ENCODE data around the gene PCP4L1.
"Not testable (repeated sequence)": the region's sequence is repeated elsewhere in the genome, so short reads cannot be mapped to it uniquely, and the experiment has no call there.

PCP4L1 gene

DNA sequence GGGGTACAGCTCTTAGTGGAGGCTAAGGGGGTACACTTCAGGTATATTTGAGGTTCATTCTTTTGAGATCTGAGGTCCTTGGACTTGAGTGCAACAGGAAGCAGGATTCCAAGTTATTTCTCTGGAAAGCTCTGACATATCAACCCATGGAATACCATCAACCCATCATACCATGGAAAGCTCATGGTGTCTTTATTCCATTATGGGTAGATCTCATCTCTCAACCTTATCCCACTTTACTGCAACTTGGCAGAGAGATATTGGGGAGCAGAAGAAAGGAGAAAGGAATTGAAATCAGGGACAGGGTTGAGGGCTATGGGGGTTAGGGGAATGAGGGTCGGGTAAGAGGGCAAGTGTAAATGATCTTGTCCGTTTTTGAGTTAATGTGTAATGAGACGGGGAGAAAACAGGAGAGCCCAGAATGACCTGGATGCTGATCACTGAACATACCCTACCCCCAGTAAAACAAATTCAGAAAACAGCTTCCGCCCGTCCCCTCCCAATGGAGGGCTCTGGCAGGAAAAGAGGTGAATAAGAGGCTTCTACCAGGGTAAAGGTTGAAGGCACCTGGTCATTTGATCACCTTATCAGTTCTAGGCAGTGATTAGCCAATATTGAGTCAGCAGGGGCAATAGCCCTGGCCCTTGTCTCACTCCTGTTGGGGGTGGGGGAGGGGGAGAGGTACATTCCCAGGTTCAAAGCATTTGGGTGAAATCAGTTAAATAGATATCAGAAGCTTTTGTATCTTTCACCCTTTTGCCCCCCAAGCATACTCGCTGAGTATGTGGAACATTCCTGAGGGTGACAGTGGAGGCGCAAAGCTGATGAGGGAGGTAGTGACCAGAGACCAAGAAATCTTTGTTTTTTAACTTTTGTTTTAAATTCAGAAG is 34.5 kb upstream of the PCP4L1 start:
- Histone ChIP-seq H4K5ac (ENCODE audit: low read length) (no peak overlapping the region), H3K27me3 (ENCODE audit: insufficient read depth, low read length, poor library complexity) (no peaks in the 10 kb centered on the region), H4K8ac (ENCODE audit: low read depth, low read length) (no peak overlapping the region), H2AK5ac (ENCODE audit: low read length) (no peak overlapping the region), H3K23ac (ENCODE audit: low read length) (no peak overlapping the region), H3K79me2 (ENCODE audit: control insufficient read depth, insufficient read depth, low read length) (no peaks in the 10 kb centered on the region), H3K36me3 (ENCODE audit: control insufficient read depth, insufficient read depth, low read length) (no peaks in the 10 kb centered on the region), H2BK120ac (ENCODE audit: low read depth, low read length) (no peak overlapping the region), H3K79me1 (ENCODE audit: low read length) (no peaks in the 10 kb centered on the region), H3K9ac (ENCODE audit: low read length) (no peak overlapping the region), H3K4me3 (ENCODE audit: low read length) (no peak overlapping the region), H3K18ac (ENCODE audit: low read length) (no peak overlapping the region), H3K27ac (ENCODE audit: low read depth, low read length) (no peak overlapping the region), H3K4me2 (ENCODE audit: low read length) (no peak overlapping the region), H3K4ac (ENCODE audit: low read depth, low read length) (no peak overlapping the region), H3K56ac (ENCODE audit: low read length) (no peak overlapping the region), H2BK15ac (replicated peaks; ENCODE audit: low read depth) (no peak overlapping the region), H3K4me1 (ENCODE audit: control insufficient read depth, low read depth, low read length) (peaks cover 3% of the 10 kb centered on the region), H2BK5ac (ENCODE audit: low read length) (no peak overlapping the region)
- DNase-seq, result peak; percentile 84
- WGBS (ENCODE audit: extremely low coverage, insufficient coverage, low lambda C conversion rate), result no CpG with 5 or more reads among the region's 7 CpGs

DNA sequence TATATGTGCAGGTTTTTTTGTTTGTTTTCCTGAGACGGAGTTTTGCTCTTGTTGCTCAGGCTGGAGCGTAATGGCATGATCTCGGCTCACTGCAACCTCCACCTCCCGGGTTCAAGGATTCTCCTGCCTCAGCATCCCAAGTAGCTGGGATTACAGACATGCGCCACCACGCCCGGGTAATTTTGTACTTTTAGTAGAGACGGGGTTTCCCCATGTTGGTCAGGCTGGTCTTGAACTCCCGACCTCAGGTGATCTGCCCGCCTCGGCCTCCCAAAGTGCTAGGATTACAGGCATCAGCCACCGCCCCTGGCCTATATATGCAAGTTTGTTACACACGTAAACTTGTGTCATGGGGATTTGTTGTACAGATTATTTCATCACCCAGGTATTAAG is 33.9 kb upstream of the PCP4L1 start:
- not testable (repeated sequence) for H2AK5ac ChIP-seq (ENCODE audit: low read length); H4K5ac ChIP-seq (ENCODE audit: low read length); H3K27me3 ChIP-seq (ENCODE audit: insufficient read depth, low read length, poor library complexity); H3K27ac ChIP-seq (ENCODE audit: low read depth, low read length); H3K79me1 ChIP-seq (ENCODE audit: low read length); H3K56ac ChIP-seq (ENCODE audit: low read length); H4K8ac ChIP-seq (ENCODE audit: low read depth, low read length); DNase-seq; H3K9ac ChIP-seq (ENCODE audit: low read length); H3K4me1 ChIP-seq (ENCODE audit: control insufficient read depth, low read depth, low read length); H3K36me3 ChIP-seq (ENCODE audit: control insufficient read depth, insufficient read depth, low read length); H2BK15ac ChIP-seq (replicated peaks; ENCODE audit: low read depth); H2BK120ac ChIP-seq (ENCODE audit: low read depth, low read length); H3K23ac ChIP-seq (ENCODE audit: low read length); H3K18ac ChIP-seq (ENCODE audit: low read length); H3K4me2 ChIP-seq (ENCODE audit: low read length); H2BK5ac ChIP-seq (ENCODE audit: low read length); H3K79me2 ChIP-seq (ENCODE audit: control insufficient read depth, insufficient read depth, low read length); H3K4ac ChIP-seq (ENCODE audit: low read depth, low read length); H3K4me3 ChIP-seq (ENCODE audit: low read length)
- WGBS (ENCODE audit: extremely low coverage, insufficient coverage, low lambda C conversion rate), result no CpG with 5 or more reads among the region's 13 CpGs

DNA sequence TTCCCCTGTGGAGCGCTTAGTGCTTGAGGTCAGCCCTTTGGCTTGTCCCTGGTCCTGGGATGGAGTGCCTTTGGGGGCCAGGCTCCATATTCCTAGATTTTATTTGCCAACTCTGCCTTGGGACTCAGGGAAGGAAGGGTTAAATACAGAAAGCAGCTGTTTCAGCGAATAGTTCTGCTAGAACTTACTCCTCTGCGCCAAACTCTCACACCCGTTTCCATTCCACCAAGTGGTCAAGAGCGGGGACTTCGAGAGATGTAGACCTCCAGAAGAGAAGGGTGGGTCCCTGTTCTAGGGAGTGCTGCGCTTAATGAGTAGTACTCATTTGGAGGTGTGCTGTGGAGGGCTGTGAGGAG is 33.4 kb upstream of the PCP4L1 start:
- no CpG with 5 or more reads among the region's 7 CpGs for WGBS (ENCODE audit: extremely low coverage, insufficient coverage, low lambda C conversion rate)
- DNase-seq, result no peak
- H3K9ac ChIP-seq (ENCODE audit: low read length), result no peak overlapping the region
- H2BK15ac ChIP-seq (replicated peaks; ENCODE audit: low read depth), result no peak overlapping the region
- H4K8ac ChIP-seq (ENCODE audit: low read depth, low read length), result peak overlapping the region; percentile 59
- peaks cover 3% of the 10 kb centered on the region for H3K4me1 ChIP-seq (ENCODE audit: control insufficient read depth, low read depth, low read length)
- H4K5ac ChIP-seq (ENCODE audit: low read length), result no peak overlapping the region
- no peak overlapping the region for H3K23ac ChIP-seq (ENCODE audit: low read length)
- H2BK120ac ChIP-seq (ENCODE audit: low read depth, low read length), result no peak overlapping the region
- H3K4me3 ChIP-seq (ENCODE audit: low read length), result no peak overlapping the region
- peak overlapping the region; percentile 29 for H3K56ac ChIP-seq (ENCODE audit: low read length)
- H2BK5ac ChIP-seq (ENCODE audit: low read length), result no peak overlapping the region
- H3K27me3 ChIP-seq (ENCODE audit: insufficient read depth, low read length, poor library complexity), result no peaks in the 10 kb centered on the region
- H3K79me1 ChIP-seq (ENCODE audit: low read length), result no peaks in the 10 kb centered on the region
- H3K36me3 ChIP-seq (ENCODE audit: control insufficient read depth, insufficient read depth, low read length), result no peaks in the 10 kb centered on the region
- peak overlapping the region; percentile 28 for H3K18ac ChIP-seq (ENCODE audit: low read length)
- no peak overlapping the region for H3K4ac ChIP-seq (ENCODE audit: low read depth, low read length)
- H3K27ac ChIP-seq (ENCODE audit: low read depth, low read length), result peak overlapping the region; percentile 37
- H3K4me2 ChIP-seq (ENCODE audit: low read length), result no peak overlapping the region
- H2AK5ac ChIP-seq (ENCODE audit: low read length), result no peak overlapping the region
- H3K79me2 ChIP-seq (ENCODE audit: control insufficient read depth, insufficient read depth, low read length), result no peaks in the 10 kb centered on the region

DNA sequence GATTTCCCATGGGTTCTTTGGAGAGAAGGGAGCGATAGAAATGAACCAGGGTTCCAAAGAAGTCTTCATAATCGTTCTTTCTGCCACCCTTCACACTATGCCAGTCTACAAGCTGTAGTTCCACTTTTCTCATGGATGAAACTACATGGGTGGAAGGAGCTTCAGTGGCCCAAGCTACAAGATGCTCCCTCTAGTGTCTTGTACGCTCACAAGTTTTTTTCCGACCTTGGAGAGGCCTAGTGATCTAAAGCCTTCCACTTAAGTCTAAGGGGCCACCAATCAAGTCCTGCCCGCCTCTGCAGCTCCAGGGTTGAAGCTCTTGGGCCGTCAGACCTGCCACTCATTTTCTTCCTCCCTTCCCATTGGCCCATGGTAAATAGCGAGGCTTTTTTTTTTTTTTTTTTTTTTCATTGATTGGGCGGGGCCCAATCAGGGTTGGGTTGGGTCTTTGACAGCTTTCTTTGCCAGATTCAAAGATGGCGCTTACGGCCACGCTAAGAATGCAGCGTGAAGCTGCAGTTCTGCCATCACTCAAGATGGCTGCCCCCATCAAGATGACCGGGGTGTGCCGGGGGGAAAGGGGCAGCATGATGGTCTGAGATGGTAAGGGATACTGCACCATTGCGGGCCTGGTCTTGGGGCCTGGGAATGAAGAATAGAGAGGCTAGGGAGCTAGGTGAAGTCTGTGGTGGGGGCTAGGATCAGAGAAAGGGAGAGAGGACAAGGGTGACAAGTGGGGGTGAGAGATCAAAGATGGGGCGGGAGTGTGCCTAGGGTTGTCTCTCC is 32.8 kb upstream of the PCP4L1 start, which contains the start of gene TOMM40L:
TSS of gene TOMM40L (plus strand) at position 527 of the 786 bp plus-strand sequence. CDS start 430 bp downstream, outside the sequence.
- Histone ChIP-seq H3K27me3 (ENCODE audit: insufficient read depth, low read length, poor library complexity) (no peaks in the 10 kb centered on the region), H4K5ac (ENCODE audit: low read length) (no peak within 1 kb of the TSS), H2BK120ac (ENCODE audit: low read depth, low read length) (no peak within 1 kb of the TSS), H2AK5ac (ENCODE audit: low read length) (peak within 1 kb of the TSS; percentile 91), H3K4me1 (ENCODE audit: control insufficient read depth, low read depth, low read length) (peaks cover 3% of the 10 kb centered on the region), H3K4me3 (ENCODE audit: low read length) (peak within 1 kb of the TSS; percentile 83), H4K8ac (ENCODE audit: low read depth, low read length) (peak within 1 kb of the TSS; percentile 60), H3K9ac (ENCODE audit: low read length) (peak within 1 kb of the TSS; percentile 84), H3K27ac (ENCODE audit: low read depth, low read length) (peak within 1 kb of the TSS; percentile 37), H3K56ac (ENCODE audit: low read length) (peak within 1 kb of the TSS; percentile 96), H3K79me1 (ENCODE audit: low read length) (no peaks in the 10 kb centered on the region), H3K4me2 (ENCODE audit: low read length) (peak within 1 kb of the TSS; percentile 85), H2BK15ac (replicated peaks; ENCODE audit: low read depth) (no peak within 1 kb of the TSS), H3K23ac (ENCODE audit: low read length) (no peak within 1 kb of the TSS), H3K4ac (ENCODE audit: low read depth, low read length) (no peak within 1 kb of the TSS), H3K18ac (ENCODE audit: low read length) (peak within 1 kb of the TSS; percentile 61), H3K36me3 (ENCODE audit: control insufficient read depth, insufficient read depth, low read length) (no peaks in the 10 kb centered on the region), H2BK5ac (ENCODE audit: low read length) (peak within 1 kb of the TSS; percentile 81), H3K79me2 (ENCODE audit: control insufficient read depth, insufficient read depth, low read length) (no peaks in the 10 kb centered on the region)
- no CpG with 5 or more reads among the region's 16 CpGs for WGBS (ENCODE audit: extremely low coverage, insufficient coverage, low lambda C conversion rate)
- DNase-seq, result peak; percentile 100

DNA sequence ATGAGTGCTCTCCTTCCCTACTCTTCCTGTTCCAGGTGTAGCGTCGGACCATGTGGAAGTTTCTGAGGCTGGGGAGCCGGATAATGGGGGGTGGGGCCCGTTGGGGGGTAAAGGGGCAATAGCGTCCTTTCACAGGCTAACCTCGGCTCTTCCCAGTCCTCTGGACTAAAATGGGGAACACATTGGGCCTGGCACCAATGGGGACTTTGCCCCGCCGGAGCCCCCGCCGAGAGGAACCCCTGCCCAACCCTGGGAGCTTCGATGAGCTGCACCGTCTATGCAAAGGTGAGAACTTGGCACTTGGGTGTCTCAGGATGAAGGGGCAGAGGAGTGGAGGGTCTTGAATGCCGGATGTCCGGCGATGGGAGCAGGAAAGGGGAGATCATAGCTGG is 32.2 kb upstream of the PCP4L1 start:
- H3K4me3 ChIP-seq (ENCODE audit: low read length), result peak overlapping the region; percentile 83
- peaks cover 3% of the 10 kb centered on the region for H3K4me1 ChIP-seq (ENCODE audit: control insufficient read depth, low read depth, low read length)
- no peak overlapping the region for H2BK120ac ChIP-seq (ENCODE audit: low read depth, low read length)
- H3K79me1 ChIP-seq (ENCODE audit: low read length), result no peaks in the 10 kb centered on the region
- H3K4ac ChIP-seq (ENCODE audit: low read depth, low read length), result no peak overlapping the region
- no peak overlapping the region for H3K27ac ChIP-seq (ENCODE audit: low read depth, low read length)
- no peaks in the 10 kb centered on the region for H3K36me3 ChIP-seq (ENCODE audit: control insufficient read depth, insufficient read depth, low read length)
- no peak for DNase-seq
- peak overlapping the region; percentile 84 for H3K9ac ChIP-seq (ENCODE audit: low read length)
- no peak overlapping the region for H2BK15ac ChIP-seq (replicated peaks; ENCODE audit: low read depth)
- peak overlapping the region; percentile 61 for H3K18ac ChIP-seq (ENCODE audit: low read length)
- no peak overlapping the region for H4K5ac ChIP-seq (ENCODE audit: low read length)
- no peaks in the 10 kb centered on the region for H3K79me2 ChIP-seq (ENCODE audit: control insufficient read depth, insufficient read depth, low read length)
- H2AK5ac ChIP-seq (ENCODE audit: low read length), result no peak overlapping the region
- H3K56ac ChIP-seq (ENCODE audit: low read length), result peak overlapping the region; percentile 96
- H3K23ac ChIP-seq (ENCODE audit: low read length), result no peak overlapping the region
- peak overlapping the region; percentile 60 for H4K8ac ChIP-seq (ENCODE audit: low read depth, low read length)
- H3K4me2 ChIP-seq (ENCODE audit: low read length), result peak overlapping the region; percentile 85
- H2BK5ac ChIP-seq (ENCODE audit: low read length), result peak overlapping the region; percentile 81
- no peaks in the 10 kb centered on the region for H3K27me3 ChIP-seq (ENCODE audit: insufficient read depth, low read length, poor library complexity)
- no CpG with 5 or more reads among the region's 15 CpGs for WGBS (ENCODE audit: extremely low coverage, insufficient coverage, low lambda C conversion rate)

All from mesendoderm (in vitro differentiated cells).